Neural crest cell (in vitro differentiated cells): ENCODE data around the gene KIAA1210. TPM values are rescaled to one million over a fixed set of nuclear protein-coding genes. Genes with fewer than 3 reads are reported as not detected.

Experiments
- DNase-seq: peaks from one replicate; pipeline ENCODE4 v3.0.0; 2021; ENCODE audit warnings: low read depth, mixed read lengths, low spot score
- H3K27ac Mint-ChIP-seq: one replicate; pipeline ENCODE4 v1.8.0; 2021; ENCODE audit warnings: mild to moderate bottlenecking, mixed read lengths; ENCODE audit not compliant: unreplicated experiment
- H3K27me3 Mint-ChIP-seq: 2 replicates; pipeline ENCODE4 v1.8.0; 2021; ENCODE audit warnings: low read depth, mild to moderate bottlenecking, mixed read lengths
- H3K36me3 Mint-ChIP-seq: 2 replicates; pipeline ENCODE4 v1.8.0; 2021; ENCODE audit warnings: low read depth, mild to moderate bottlenecking, mixed read lengths
- H3K4me1 Mint-ChIP-seq: 2 replicates; pipeline ENCODE4 v1.8.0; 2021; ENCODE audit warnings: mixed read lengths
- H3K4me3 Mint-ChIP-seq: one replicate; pipeline ENCODE4 v1.8.0; 2021; ENCODE audit warnings: mild to moderate bottlenecking, mixed read lengths
- H3K9me3 Mint-ChIP-seq: 2 replicates; pipeline ENCODE4 v1.8.0; 2021; ENCODE audit warnings: mixed read lengths
- CTCF ChIP-seq: fragments of 200-600 bp; sonication (generic); conservative IDR thresholded peaks from 2 replicates; pipeline ENCODE4 v1.5.0; 2021; ENCODE audit warnings: antibody characterized with exemption, mild to moderate bottlenecking
- total RNA-seq: library from RNA; stranded (reverse); gene quantifications from 2 replicates; pipeline ENCODE4 v1.2.1, GENCODE V29; 2021

Gene KIAA1210
- total RNA-seq, 1 donor from 2014 or later: not detected

- TF ChIP-seq CTCF: no peak
- H3K9me3 Mint-ChIP-seq: no peaks in the 10 kb centered on the region
- H3K4me1 Mint-ChIP-seq: no peaks in the 10 kb centered on the region
- H3K36me3 Mint-ChIP-seq: no peaks in the 10 kb centered on the region
- H3K27ac Mint-ChIP-seq: no peak overlapping the region
- no peaks in the 10 kb centered on the region for H3K27me3 Mint-ChIP-seq
- H3K4me3 Mint-ChIP-seq: no peak overlapping the region
- DNase-seq: no peak
Observed at GRCh38 chrX:119094819-119095218, 32.8 kb downstream of the KIAA1210 start.

- no peaks in the 10 kb centered on the region for H3K4me1 Mint-ChIP-seq
- no peak overlapping the region for H3K4me3 Mint-ChIP-seq
- no peaks in the 10 kb centered on the region for H3K36me3 Mint-ChIP-seq
- TF ChIP-seq CTCF: no peak
- no peaks in the 10 kb centered on the region for H3K9me3 Mint-ChIP-seq
- DNase-seq: no peak
- no peak overlapping the region for H3K27ac Mint-ChIP-seq
- no peaks in the 10 kb centered on the region for H3K27me3 Mint-ChIP-seq
Observed at GRCh38 chrX:119093991-119094735, 33.4 kb downstream of the KIAA1210 start.

GRCh38 chrX:119090627-119091026, 37.0 kb downstream of the KIAA1210 start:
- no peaks in the 10 kb centered on the region for H3K36me3 Mint-ChIP-seq
- no peak for DNase-seq
- no peak overlapping the region for H3K27ac Mint-ChIP-seq
- H3K4me1 Mint-ChIP-seq: no peaks in the 10 kb centered on the region
- H3K9me3 Mint-ChIP-seq: no peaks in the 10 kb centered on the region
- H3K4me3 Mint-ChIP-seq: no peak overlapping the region
- no peaks in the 10 kb centered on the region for H3K27me3 Mint-ChIP-seq
- TF ChIP-seq CTCF: no peak

GRCh38 chrX:119089619-119090018, 38.0 kb downstream of the KIAA1210 start:
- no peak for DNase-seq
- no peak for TF ChIP-seq CTCF
- Mint-ChIP-seq H3K36me3 (no peaks in the 10 kb centered on the region), H3K4me3 (no peak overlapping the region), H3K4me1 (no peaks in the 10 kb centered on the region), H3K27me3 (no peaks in the 10 kb centered on the region), H3K9me3 (no peaks in the 10 kb centered on the region), H3K27ac (no peak overlapping the region)

GRCh38 chrX:119087121-119087520, 40.5 kb downstream of the KIAA1210 start:
- DNase-seq: no peak
- Mint-ChIP-seq H3K9me3 (no peaks in the 10 kb centered on the region), H3K36me3 (no peaks in the 10 kb centered on the region), H3K4me1 (no peaks in the 10 kb centered on the region), H3K4me3 (no peak overlapping the region), H3K27ac (no peak overlapping the region), H3K27me3 (no peaks in the 10 kb centered on the region)
- no peak for TF ChIP-seq CTCF
